Heart left ventricle (tissue), 16 donors: ENCODE measurements around the gene MCM5. TPM values are rescaled to one million over a fixed set of nuclear protein-coding genes. Genes with fewer than 3 reads are reported as not detected.

ENCODE experiments used
- ATAC-seq, 4 donors: fragments of 200-7000 bp; cut with Tn5 transposase; one replicate each; pipeline ENCODE4 v1.9.1; 2020 to 2022; ENCODE audit warnings: moderate library complexity in 4 of 4, mild to moderate bottlenecking in 3 of 4, moderate number of reproducible peaks in 1 of 4
- DNase-seq, 5 donors: peaks; one replicate each; pipeline ENCODE4 v3.0.0-alpha.2; 2020
- H3K27ac ChIP-seq, 12 donors: fragments of 200-600 bp; sonication (generic) in 4 of 12; one replicate each; pipeline versions ENCODE4 v1.5.0 to v1.8.0; 2016 to 2022; ENCODE audit warnings: mild to moderate bottlenecking in 2 of 12
- H3K27me3 ChIP-seq, 9 donors: fragments of 200-600 bp; sonication (generic) in 2 of 9; one replicate each; pipeline versions ENCODE4 v1.5.1 to v1.8.0; 2016 to 2022; ENCODE audit warnings: mild to moderate bottlenecking in 3 of 9
- H3K36me3 ChIP-seq, 9 donors: fragments of 200-600 bp; sonication (generic) in 2 of 9; one replicate each; pipeline versions ENCODE4 v1.5.0 to v1.8.0; 2018 to 2022; ENCODE audit warnings: mild to moderate bottlenecking in 2 of 9
- H3K4me1 ChIP-seq, 12 donors: fragments of 200-600 bp; sonication (generic) in 4 of 12; one replicate each; pipeline versions ENCODE4 v1.5.0 to v1.8.0; 2016 to 2022; ENCODE audit warnings: mild to moderate bottlenecking in 3 of 12
- H3K4me3 ChIP-seq, 12 donors: fragments of 200-600 bp; sonication (generic) in 4 of 12; one replicate each; pipeline versions ENCODE4 v1.5.0 to v1.8.0; 2017 to 2022; ENCODE audit warnings: mild to moderate bottlenecking in 9 of 12, moderate library complexity in 4 of 12
- H3K9me3 ChIP-seq, 12 donors: fragments of 200-600 bp; sonication (generic) in 4 of 12; one replicate each; pipeline versions ENCODE4 v1.5.0 to v1.8.0; 2016 to 2022; ENCODE audit warnings: mild to moderate bottlenecking in 1 of 12
- POLR2A ChIP-seq, 2 donors: fragments of 450-650 bp; IDR thresholded peaks; one replicate each; pipeline ENCODE4 v1.6.1; 2017; ENCODE audit warnings: antibody characterized with exemption in 2 of 2, mild to moderate bottlenecking in 2 of 2, moderate library complexity in 2 of 2
- WGBS, 4 donors: extraction: QIAGEN DNeasy Blood & Tissue Kit in 2 of 4; methylation state at CpG; one replicate each; pipeline versions ENCODE4 v1.1.5 to v1.1.7; 2013 to 2018; 5-methylcytosine and 5-hydroxymethylcytosine counted together
- intact Hi-C, 10 donors: fragments of 100-400 bp; cut with DNase I; formaldehyde crosslinking; loops; one replicate each; pipeline versions ENCODE4 v1.11.1 to v1.14.2; 2022
- polyA plus RNA-seq, 2 donors: library from polyadenylated mRNA; stranded (reverse); fragments of 200-250 nt; gene quantifications; one replicate each; pipeline ENCODE4 v1.2.3, GENCODE V29; 2013
- total RNA-seq, 9 donors: library from RNA; depleted of rRNA in 2 of 9; stranded (reverse); fragments of >200 nt in 2 of 9; fragmentation: NEBNext Ultra II Directional in 3 of 9; extraction: Animal tissue kit (Norgen Biotek cat#: 25700) in 3 of 9; gene quantifications; one replicate each; pipeline versions ENCODE4 v1.1.0 to v1.2.4, GENCODE V29; 2016 to 2023
- TF ChIP-seq, protein P1 (sequence below), 12 donors: fragments of 200-600 bp; sonication (generic) in 4 of 12; IDR thresholded peaks; one replicate each; pipeline versions ENCODE4 v1.5.0 to v1.8.0; 2018 to 2022; ENCODE audit warnings: antibody characterized with exemption in 12 of 12, mild to moderate bottlenecking in 5 of 12
- donor health status: ischemic (EF 13 %, LVEDD 7.1; RV severe dilation, severe dysfunction).
- donor health status: healthy with polysubstance abuse.
- donor health status: DM: no; HTN: yes; CAD: no.
- donor health status: DM: no; HTN: no; CAD: no.
- donor health status: ischemic (EF 25% LVEDD 6.9; RV normal size, moderate dysfunction).
- donor health status: ischemic (EF 25% LVEDD 5.7; RV mildly dilated, moderate dysfunction).
- donor health status: healthy.
- donor health status: DM: yes; HTN: yes; CAD: no.
- donor health status: ischemic (EF 35%, LVEDD 5.7; RV mildly dilated, moderate dysfunction).
- donor health status: nonischemic (EF 11% LVEDD 7.7; RV severe dilation, severe dysfunction).
- donor health status: DM: yes; HTN: yes; CAD: no.
- donor health status: PGD.
- donor health status: ischemic (EF 29% LVEDD 5.4; RV normal size, mild dysfunction).
- donor health status: nonischemic (EF 23%, LVEDD 6.1; RV moderate dilation, normal function).

The MCM5 gene
- total and polyA plus RNA-seq, 11 donors: 5.9 to 30.2 (median 12.3) TPM

DNA sequence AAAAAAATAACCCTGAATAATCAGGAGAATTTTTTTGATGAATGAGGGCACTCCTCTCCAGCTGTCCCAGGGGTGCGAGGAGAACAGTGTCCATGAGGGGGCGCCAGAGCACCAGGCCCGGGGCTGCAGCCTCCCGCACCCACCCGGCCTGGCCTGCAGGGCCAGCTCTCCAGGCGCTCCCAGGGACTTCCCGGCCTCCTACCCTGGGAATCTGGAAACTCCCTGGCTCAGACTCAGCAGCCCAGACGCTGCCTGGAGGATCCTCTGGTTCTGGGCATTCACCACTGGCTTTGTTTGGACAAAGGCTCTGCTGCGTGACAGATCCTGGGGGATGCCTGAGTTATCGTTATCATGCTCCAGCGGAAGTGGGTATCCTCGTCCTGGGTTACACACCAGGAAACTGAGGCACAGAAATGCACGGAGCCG lies 31.0 kb downstream of the MCM5 start:
- Histone ChIP-seq H3K27me3 (no peaks in the 10 kb centered on the region), H3K4me1 (peaks cover 0 to 13% (median 7%) of the 10 kb centered on the region in 12 donors), H3K36me3 (peaks cover 0 to 9% (median 0%) of the 10 kb centered on the region in 9 donors), H3K4me3 (no peak overlapping the region), H3K27ac (peak overlapping the region in 6 of 12 donors; percentile 5 to 67 (median 48)), H3K9me3 (peaks cover 0 to 17% (median 11%) of the 10 kb centered on the region in 12 donors)
- intact Hi-C loops: loop anchor here in 9 of 10 donors (1.0 to 10.0 kb wide), 12 partner anchors 79 to 694 kb away; no protein-coding TSS in a partner anchor
- 8 to 24% (median 10%) methylated on average over 9 to 14 of the region's 14 CpGs for WGBS, 4 donors
- ATAC-seq: peak; percentile 95 to 98 (median 98)
- TF ChIP-seq POLR2A (IDR thresholded peaks at IDR 0.05): no peak
- TF ChIP-seq, protein P1, sequence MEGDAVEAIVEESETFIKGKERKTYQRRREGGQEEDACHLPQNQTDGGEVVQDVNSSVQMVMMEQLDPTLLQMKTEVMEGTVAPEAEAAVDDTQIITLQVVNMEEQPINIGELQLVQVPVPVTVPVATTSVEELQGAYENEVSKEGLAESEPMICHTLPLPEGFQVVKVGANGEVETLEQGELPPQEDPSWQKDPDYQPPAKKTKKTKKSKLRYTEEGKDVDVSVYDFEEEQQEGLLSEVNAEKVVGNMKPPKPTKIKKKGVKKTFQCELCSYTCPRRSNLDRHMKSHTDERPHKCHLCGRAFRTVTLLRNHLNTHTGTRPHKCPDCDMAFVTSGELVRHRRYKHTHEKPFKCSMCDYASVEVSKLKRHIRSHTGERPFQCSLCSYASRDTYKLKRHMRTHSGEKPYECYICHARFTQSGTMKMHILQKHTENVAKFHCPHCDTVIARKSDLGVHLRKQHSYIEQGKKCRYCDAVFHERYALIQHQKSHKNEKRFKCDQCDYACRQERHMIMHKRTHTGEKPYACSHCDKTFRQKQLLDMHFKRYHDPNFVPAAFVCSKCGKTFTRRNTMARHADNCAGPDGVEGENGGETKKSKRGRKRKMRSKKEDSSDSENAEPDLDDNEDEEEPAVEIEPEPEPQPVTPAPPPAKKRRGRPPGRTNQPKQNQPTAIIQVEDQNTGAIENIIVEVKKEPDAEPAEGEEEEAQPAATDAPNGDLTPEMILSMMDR (IDR thresholded peaks at IDR 0.05): peak; percentile 94 to 98 (median 96)
- peak; percentile 87 to 93 (median 91) for DNase-seq

DNA sequence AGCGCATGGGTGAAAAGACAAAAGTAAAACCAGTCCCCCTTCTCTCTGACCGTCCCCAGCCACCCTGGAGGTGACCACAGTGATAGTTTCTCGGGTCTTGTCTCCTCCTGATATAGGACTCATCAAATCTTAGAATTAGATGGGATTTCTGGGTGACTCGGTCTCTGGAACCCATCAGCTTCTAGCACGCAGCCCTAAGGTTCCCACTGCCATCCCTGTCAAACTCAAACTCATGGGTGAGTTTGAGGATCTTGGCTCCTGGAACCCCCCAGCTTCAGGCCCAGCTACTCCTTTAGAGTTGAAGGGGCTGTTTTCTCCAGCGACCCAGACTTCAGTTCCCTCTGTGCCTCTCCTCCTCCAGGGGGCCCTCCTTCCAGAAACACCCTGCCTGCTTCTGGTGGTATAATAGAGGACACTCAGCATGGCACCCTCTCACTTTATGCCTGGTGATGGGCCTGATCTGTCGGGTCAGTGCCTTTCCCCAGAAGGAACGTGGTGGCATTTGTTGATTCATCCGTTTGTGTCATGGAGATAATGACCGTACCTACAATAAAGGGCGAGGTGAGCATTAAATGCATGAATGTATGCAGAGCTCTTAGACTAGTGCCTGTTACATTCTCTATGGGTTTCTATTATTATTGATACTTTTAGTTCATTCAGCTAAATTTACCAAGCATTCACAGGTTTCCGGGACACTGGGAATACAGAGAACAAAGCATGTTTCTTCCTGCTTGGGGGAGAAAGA lies 31.7 kb downstream of the MCM5 start:
- intact Hi-C loops: loop anchor here (1.0 to 10.0 kb wide), 11 partner anchors 79 to 693 kb away; no protein-coding TSS in a partner anchor
- DNase-seq: no peak
- Histone ChIP-seq H3K4me1 (peaks cover 0 to 13% (median 7%) of the 10 kb centered on the region in 12 donors), H3K9me3 (peaks cover 0 to 17% (median 11%) of the 10 kb centered on the region in 12 donors), H3K27me3 (no peaks in the 10 kb centered on the region), H3K27ac (peak overlapping the region in 6 of 12 donors; percentile 5 to 67 (median 48)), H3K4me3 (no peak overlapping the region), H3K36me3 (peaks cover 0 to 9% (median 0%) of the 10 kb centered on the region in 9 donors)
- whole genome bisulfite sequencing, 4 donors: 87 to 94% (median 92%) methylated on average over 12 of the region's 12 CpGs
- ATAC-seq: no peak
- TF ChIP-seq, protein P1 (IDR thresholded peaks at IDR 0.05): no peak
- no peak for TF ChIP-seq POLR2A (IDR thresholded peaks at IDR 0.05)

DNA sequence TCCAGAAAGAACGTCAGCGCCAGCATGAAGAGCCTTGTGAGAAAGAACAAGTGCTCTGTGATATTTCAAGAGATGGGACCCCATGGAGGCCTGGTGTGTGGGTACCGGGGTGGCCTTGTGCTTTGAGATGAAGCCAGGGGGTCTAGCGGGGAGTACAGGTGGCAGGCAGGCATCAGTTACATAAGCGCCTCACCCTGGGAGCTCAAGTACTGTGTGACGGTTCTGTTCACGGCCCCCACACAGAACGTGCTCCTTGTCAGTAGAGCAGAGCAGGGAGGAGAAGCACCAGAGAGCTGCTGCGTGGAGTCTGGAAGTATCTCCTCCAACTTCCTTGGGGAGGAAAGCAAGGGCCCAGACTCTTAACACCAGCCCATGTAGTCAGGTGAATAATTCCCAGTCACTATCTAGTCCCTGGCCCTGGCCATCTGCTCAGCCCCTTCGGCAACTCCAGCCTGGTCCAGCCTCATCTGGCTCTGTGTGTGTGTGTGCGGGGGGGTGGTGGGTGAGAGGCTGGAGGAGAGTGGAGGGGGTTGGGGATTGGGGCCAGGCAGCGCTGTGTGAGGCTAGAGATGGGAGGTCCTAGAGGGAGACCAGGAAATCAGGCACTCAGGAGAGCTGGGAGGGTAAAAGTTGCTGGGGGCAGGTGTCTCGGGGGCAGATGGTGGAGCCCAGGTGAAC lies 32.4 kb downstream of the MCM5 start:
- WGBS, 4 donors: 96 to 97% (median 96%) methylated on average over 13 of the region's 13 CpGs
- ATAC-seq: no peak

More for the DNA sequence above, 32.4 kb downstream of the MCM5 start:
- no peaks in the 10 kb centered on the region for H3K27me3 ChIP-seq
- peaks cover 0 to 13% (median 7%) of the 10 kb centered on the region in 12 donors for H3K4me1 ChIP-seq
- peaks cover 0 to 9% (median 0%) of the 10 kb centered on the region in 9 donors for H3K36me3 ChIP-seq
- TF ChIP-seq POLR2A (IDR thresholded peaks at IDR 0.05): no peak
- TF ChIP-seq, protein P1 (IDR thresholded peaks at IDR 0.05): no peak
- H3K4me3 ChIP-seq: no peak overlapping the region
- H3K27ac ChIP-seq: peak overlapping the region in 1 of 12 donors; percentile 67
- no peak for DNase-seq
- H3K9me3 ChIP-seq: peaks cover 0 to 17% (median 11%) of the 10 kb centered on the region in 12 donors
- intact Hi-C loops: loop anchor here in 8 of 10 donors (2.0 to 10.0 kb wide), 8 partner anchors 80 to 692 kb away; no protein-coding TSS in a partner anchor
